HepG2 (cell line): ENCODE data around the gene COL4A6. TPM values are rescaled to one million over a fixed set of nuclear protein-coding genes. Genes with fewer than 3 reads are reported as not detected.

ENCODE experiments used
- ARNTL ChIP-seq: sonication (generic); formaldehyde crosslinking; IDR thresholded peaks from 2 replicates; pipeline ENCODE4 v1.4.0; 2020; ENCODE audit warnings: mild to moderate bottlenecking, missing genetic modification reagents
- CCAR2 ChIP-seq: fragments of 200-400 bp; formaldehyde crosslinking; optimal IDR thresholded peaks from 2 replicates; pipeline ENCODE3; 2018; ENCODE audit warnings: low read depth, mild to moderate bottlenecking, low read length, moderate library complexity
- HIC2 ChIP-seq: sonication (generic); formaldehyde crosslinking; IDR thresholded peaks from 2 replicates; pipeline ENCODE4 v1.9.0; 2022; ENCODE audit warnings: low read depth, missing genetic modification reagents
- MTF1 ChIP-seq: sonication (generic); formaldehyde crosslinking; IDR thresholded peaks from 2 replicates; pipeline ENCODE4 v1.5.0; 2020; ENCODE audit warnings: missing genetic modification reagents
- POLR2A ChIP-seq, 2 experiments: IDR thresholded peaks; 2 replicates each; pipeline ENCODE4 v1.6.1; 2011; ENCODE audit warnings: low read depth in 2 of 2, low read length in 2 of 2, mild to moderate bottlenecking in 1 of 2, moderate library complexity in 1 of 2; ENCODE audit not compliant: insufficient read depth in 1 of 2
- RXRB ChIP-seq: IDR thresholded peaks from 2 replicates; pipeline ENCODE4 v1.6.1; 2016; ENCODE audit warnings: borderline replicate concordance, missing genetic modification reagents, missing compliant biosample characterization
- TP53 ChIP-seq: sonication (generic); formaldehyde crosslinking; conservative IDR thresholded peaks from 2 replicates; pipeline ENCODE4 v1.4.0; 2020; ENCODE audit warnings: missing genetic modification reagents
- ZNF501 ChIP-seq: sonication (generic); formaldehyde crosslinking; IDR thresholded peaks from 2 replicates; pipeline ENCODE4 v1.5.1; 2020; ENCODE audit warnings: mild to moderate bottlenecking, moderate library complexity, missing genetic modification reagents
- ZNF75D ChIP-seq: sonication (generic); formaldehyde crosslinking; IDR thresholded peaks from 2 replicates; pipeline ENCODE4 v1.8.1; 2023; ENCODE audit warnings: missing genetic modification reagents, mild to moderate bottlenecking, borderline replicate concordance
- polyA plus RNA-seq, 8 experiments: library from polyadenylated mRNA; depleted of rRNA in 3 of 8; stranded (reverse) in 7 of 8; unstranded in 1 of 8; fragments of >200 nt; fragmentation: Illumina TruSeq in 4 of 8; extraction: Trizol in 4 of 8; gene quantifications; 2 replicates each; pipeline versions ENCODE4 v1.2.1 to v1.2.3, GENCODE V29; 2011 to 2016; ENCODE audit warnings: low read depth in 4 of 8, missing spikeins in 1 of 8, mixed read lengths in 1 of 8; ENCODE audit not compliant: insufficient read depth in 1 of 8
- total RNA-seq, 5 experiments: library from RNA; depleted of rRNA; stranded (reverse); fragments of >200 nt; fragmentation: Illumina TruSeq; extraction: Trizol; gene quantifications; 2 replicates each; pipeline ENCODE4 v1.2.3, GENCODE V29; 2016; ENCODE audit warnings: low read depth in 1 of 5
- TF ChIP-seq, protein P1 (sequence below): sonication (generic); formaldehyde crosslinking; IDR thresholded peaks from 2 replicates; pipeline ENCODE4 v1.4.0; 2020; ENCODE audit warnings: mild to moderate bottlenecking, missing genetic modification reagents, borderline replicate concordance
- TF ChIP-seq, protein P2 (sequence below): sonication (generic); formaldehyde crosslinking; IDR thresholded peaks from 2 replicates; pipeline ENCODE4 v1.5.1; 2020; ENCODE audit warnings: mild to moderate bottlenecking, moderate library complexity, missing genetic modification reagents
- TF ChIP-seq, protein P3 (sequence below): sonication (generic); formaldehyde crosslinking; IDR thresholded peaks from 2 replicates; pipeline ENCODE4 v1.4.0; 2020; ENCODE audit warnings: missing genetic modification reagents, borderline replicate concordance

COL4A6 gene
- total and polyA plus RNA-seq, 2 of the 13 experiments (the other 11 are each of a cell fraction or from before 2014, with no cell fraction given), result 4.5 to 8.2 TPM

DNA sequence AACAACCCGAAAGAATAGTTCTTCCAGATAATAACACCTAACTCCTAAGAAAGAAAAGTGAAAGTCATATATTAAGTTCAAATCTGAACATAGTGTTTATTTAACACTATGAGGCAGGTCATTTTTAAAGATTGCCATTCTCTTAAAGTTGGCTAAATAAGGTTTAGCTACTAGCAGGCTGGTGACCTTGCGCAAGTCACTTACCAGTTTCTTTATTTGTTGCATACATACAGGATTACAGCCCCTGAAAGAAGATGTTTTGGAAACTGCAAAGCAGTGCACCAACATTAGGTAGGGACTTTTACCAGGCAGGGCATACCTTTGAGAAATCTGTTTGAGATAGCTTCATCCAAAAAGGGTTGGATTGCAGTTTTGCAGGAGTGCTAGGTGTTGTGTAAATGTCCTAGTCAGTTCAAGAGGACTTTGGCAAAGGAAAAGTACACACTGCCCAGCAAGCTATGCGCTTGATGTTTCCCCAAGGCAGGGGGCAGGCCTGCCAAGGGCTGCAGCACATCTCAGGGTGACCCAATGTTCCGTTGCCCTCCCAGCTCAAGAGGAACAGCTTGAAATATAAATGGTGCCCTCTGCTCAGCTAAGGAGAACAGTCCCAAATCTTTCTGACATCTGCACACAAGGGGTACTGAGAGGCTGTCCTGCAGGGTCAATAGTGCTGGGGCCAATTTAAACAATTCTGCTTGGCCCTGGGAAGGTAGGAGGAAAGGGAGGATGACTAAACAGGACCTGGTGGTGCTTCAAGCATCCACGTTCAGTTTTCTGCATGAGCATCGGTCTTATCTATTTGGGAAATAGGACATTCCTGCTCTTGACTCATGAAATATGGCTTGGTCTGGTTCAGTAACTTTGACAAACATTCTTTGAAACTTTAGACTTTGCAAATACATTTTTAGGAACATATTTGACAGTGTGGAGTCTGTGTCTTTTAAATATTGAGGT, 130.8 kb downstream of the COL4A6 start (continued):
- TF ChIP-seq, protein P1, sequence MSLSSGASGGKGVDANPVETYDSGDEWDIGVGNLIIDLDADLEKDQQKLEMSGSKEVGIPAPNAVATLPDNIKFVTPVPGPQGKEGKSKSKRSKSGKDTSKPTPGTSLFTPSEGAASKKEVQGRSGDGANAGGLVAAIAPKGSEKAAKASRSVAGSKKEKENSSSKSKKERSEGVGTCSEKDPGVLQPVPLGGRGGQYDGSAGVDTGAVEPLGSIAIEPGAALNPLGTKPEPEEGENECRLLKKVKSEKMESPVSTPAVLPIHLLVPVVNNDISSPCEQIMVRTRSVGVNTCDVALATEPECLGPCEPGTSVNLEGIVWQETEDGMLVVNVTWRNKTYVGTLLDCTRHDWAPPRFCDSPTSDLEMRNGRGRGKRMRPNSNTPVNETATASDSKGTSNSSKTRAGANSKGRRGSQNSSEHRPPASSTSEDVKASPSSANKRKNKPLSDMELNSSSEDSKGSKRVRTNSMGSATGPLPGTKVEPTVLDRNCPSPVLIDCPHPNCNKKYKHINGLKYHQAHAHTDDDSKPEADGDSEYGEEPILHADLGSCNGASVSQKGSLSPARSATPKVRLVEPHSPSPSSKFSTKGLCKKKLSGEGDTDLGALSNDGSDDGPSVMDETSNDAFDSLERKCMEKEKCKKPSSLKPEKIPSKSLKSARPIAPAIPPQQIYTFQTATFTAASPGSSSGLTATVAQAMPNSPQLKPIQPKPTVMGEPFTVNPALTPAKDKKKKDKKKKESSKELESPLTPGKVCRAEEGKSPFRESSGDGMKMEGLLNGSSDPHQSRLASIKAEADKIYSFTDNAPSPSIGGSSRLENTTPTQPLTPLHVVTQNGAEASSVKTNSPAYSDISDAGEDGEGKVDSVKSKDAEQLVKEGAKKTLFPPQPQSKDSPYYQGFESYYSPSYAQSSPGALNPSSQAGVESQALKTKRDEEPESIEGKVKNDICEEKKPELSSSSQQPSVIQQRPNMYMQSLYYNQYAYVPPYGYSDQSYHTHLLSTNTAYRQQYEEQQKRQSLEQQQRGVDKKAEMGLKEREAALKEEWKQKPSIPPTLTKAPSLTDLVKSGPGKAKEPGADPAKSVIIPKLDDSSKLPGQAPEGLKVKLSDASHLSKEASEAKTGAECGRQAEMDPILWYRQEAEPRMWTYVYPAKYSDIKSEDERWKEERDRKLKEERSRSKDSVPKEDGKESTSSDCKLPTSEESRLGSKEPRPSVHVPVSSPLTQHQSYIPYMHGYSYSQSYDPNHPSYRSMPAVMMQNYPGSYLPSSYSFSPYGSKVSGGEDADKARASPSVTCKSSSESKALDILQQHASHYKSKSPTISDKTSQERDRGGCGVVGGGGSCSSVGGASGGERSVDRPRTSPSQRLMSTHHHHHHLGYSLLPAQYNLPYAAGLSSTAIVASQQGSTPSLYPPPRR, result peak; percentile 25; the same call in 1 of the 2 replicates
- TF ChIP-seq POLR2A (IDR thresholded peaks at IDR 0.05; ENCODE audit: insufficient read depth in 1 of 2, low read depth in 2 of 2, low read length in 2 of 2) (no peak), MTF1 (CRISPR knock-in tag) (no peak), TP53 (CRISPR knock-in tag) (no peak), RXRB (CRISPR knock-in tag) (peak; percentile 42; the same call in 1 of the 2 replicates), ZNF501 (CRISPR knock-in tag) (0 out of 2 replicates have a peak, but pooled peaks have one; percentile 19), HIC2 (CRISPR knock-in tag) (peak; percentile 56; the same call in 1 of the 2 replicates), ZNF75D (CRISPR knock-in tag) (no peak), ARNTL (CRISPR knock-in tag) (no peak), CCAR2 (no peak)
- TF ChIP-seq, protein P2, sequence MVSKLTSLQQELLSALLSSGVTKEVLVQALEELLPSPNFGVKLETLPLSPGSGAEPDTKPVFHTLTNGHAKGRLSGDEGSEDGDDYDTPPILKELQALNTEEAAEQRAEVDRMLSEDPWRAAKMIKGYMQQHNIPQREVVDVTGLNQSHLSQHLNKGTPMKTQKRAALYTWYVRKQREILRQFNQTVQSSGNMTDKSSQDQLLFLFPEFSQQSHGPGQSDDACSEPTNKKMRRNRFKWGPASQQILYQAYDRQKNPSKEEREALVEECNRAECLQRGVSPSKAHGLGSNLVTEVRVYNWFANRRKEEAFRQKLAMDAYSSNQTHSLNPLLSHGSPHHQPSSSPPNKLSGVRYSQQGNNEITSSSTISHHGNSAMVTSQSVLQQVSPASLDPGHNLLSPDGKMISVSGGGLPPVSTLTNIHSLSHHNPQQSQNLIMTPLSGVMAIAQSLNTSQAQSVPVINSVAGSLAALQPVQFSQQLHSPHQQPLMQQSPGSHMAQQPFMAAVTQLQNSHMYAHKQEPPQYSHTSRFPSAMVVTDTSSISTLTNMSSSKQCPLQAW (CRISPR knock-in tag), result no peak
- TF ChIP-seq, protein P3, sequence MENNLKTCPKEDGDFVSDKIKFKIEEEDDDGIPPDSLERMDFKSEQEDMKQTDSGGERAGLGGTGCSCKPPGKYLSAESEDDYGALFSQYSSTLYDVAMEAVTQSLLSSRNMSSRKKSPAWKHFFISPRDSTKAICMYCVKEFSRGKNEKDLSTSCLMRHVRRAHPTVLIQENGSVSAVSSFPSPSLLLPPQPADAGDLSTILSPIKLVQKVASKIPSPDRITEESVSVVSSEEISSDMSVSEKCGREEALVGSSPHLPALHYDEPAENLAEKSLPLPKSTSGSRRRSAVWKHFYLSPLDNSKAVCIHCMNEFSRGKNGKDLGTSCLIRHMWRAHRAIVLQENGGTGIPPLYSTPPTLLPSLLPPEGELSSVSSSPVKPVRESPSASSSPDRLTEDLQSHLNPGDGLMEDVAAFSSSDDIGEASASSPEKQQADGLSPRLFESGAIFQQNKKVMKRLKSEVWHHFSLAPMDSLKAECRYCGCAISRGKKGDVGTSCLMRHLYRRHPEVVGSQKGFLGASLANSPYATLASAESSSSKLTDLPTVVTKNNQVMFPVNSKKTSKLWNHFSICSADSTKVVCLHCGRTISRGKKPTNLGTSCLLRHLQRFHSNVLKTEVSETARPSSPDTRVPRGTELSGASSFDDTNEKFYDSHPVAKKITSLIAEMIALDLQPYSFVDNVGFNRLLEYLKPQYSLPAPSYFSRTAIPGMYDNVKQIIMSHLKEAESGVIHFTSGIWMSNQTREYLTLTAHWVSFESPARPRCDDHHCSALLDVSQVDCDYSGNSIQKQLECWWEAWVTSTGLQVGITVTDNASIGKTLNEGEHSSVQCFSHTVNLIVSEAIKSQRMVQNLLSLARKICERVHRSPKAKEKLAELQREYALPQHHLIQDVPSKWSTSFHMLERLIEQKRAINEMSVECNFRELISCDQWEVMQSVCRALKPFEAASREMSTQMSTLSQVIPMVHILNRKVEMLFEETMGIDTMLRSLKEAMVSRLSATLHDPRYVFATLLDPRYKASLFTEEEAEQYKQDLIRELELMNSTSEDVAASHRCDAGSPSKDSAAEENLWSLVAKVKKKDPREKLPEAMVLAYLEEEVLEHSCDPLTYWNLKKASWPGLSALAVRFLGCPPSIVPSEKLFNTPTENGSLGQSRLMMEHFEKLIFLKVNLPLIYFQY (CRISPR knock-in tag), result no peak
- TF ChIP-seq, all 625 proteins: peak for 46
